GM23338 (cell line): ENCODE results near the gene LTBP4. TPM values are rescaled to one million over a fixed set of nuclear protein-coding genes. Genes with fewer than 3 reads are reported as not detected.

Experiments used
- ATAC-seq: fragments of 200-7000 bp; cut with Tn5 transposase; 3 replicates; pipeline ENCODE4 v1.9.1; 2020
- DNase-seq: peaks from one replicate; pipeline ENCODE4 v3.0.0-alpha.2; 2015; ENCODE audit warnings: low spot score
- H2AFZ ChIP-seq: fragments of 200-600 bp; sonication (generic); 2 replicates; pipeline ENCODE4 v1.8.0; 2016; ENCODE audit warnings: antibody characterized with exemption, mild to moderate bottlenecking, moderate library complexity
- H3F3A ChIP-seq: fragments of 200-600 bp; sonication (generic); replicated peaks from 2 replicates; pipeline ENCODE4 v1.8.0; 2017; ENCODE audit warnings: antibody characterized with exemption, mixed run types, low read depth
- H3K27ac ChIP-seq: fragments of 200-600 bp; sonication (generic); 2 replicates; pipeline ENCODE4 v1.6.1; 2016; ENCODE audit warnings: low read depth
- H3K27me3 ChIP-seq: fragments of 200-600 bp; sonication (generic); 2 replicates; pipeline ENCODE4 v1.8.0; 2016; ENCODE audit warnings: mild to moderate bottlenecking, mixed run types, moderate library complexity; ENCODE audit not compliant: insufficient read depth
- H3K36me3 ChIP-seq: fragments of 200-600 bp; sonication (generic); 2 replicates; pipeline ENCODE4 v1.8.0; 2016; ENCODE audit warnings: mild to moderate bottlenecking; ENCODE audit not compliant: insufficient read depth
- H3K4me1 ChIP-seq: fragments of 200-600 bp; sonication (generic); 2 replicates; pipeline ENCODE4 v1.8.0; 2016; ENCODE audit warnings: mild to moderate bottlenecking, moderate library complexity; ENCODE audit not compliant: insufficient read depth
- H3K4me2 ChIP-seq: fragments of 200-600 bp; sonication (generic); 2 replicates; pipeline ENCODE4 v1.7.1; 2017; ENCODE audit warnings: mixed run types
- H3K4me3 ChIP-seq: fragments of 200-600 bp; sonication (generic); 2 replicates; pipeline ENCODE4 v1.6.1; 2016; ENCODE audit warnings: mixed run types
- H3K79me2 ChIP-seq: fragments of 200-600 bp; sonication (generic); replicated peaks from 2 replicates; pipeline ENCODE4 v1.8.0; 2017; ENCODE audit warnings: mild to moderate bottlenecking; ENCODE audit not compliant: insufficient read depth
- H3K9me2 ChIP-seq: fragments of 200-600 bp; sonication (generic); 2 replicates; pipeline ENCODE4 v1.8.0; 2017; ENCODE audit not compliant: insufficient read depth
- H4K20me1 ChIP-seq: fragments of 200-600 bp; sonication (generic); replicated peaks from 2 replicates; pipeline ENCODE4 v1.8.0; 2017; ENCODE audit warnings: mild to moderate bottlenecking; ENCODE audit not compliant: insufficient read depth
- H3K27ac Mint-ChIP-seq: 2 replicates; pipeline ENCODE4 v1.8.0; 2020; ENCODE audit warnings: inconsistent platforms, mild to moderate bottlenecking, moderate library complexity, mixed read lengths
- H3K27me3 Mint-ChIP-seq: 3 replicates; pipeline ENCODE4 v1.8.0; 2022; ENCODE audit warnings: low read depth, mild to moderate bottlenecking, moderate library complexity, mixed read lengths, inconsistent platforms; ENCODE audit not compliant: insufficient read depth, poor library complexity
- H3K36me3 Mint-ChIP-seq: 3 replicates; pipeline ENCODE4 v1.8.0; 2021; ENCODE audit warnings: low read depth, mild to moderate bottlenecking, inconsistent platforms, moderate library complexity, mixed read lengths
- H3K4me1 Mint-ChIP-seq: 3 replicates; pipeline ENCODE4 v1.8.0; 2020; ENCODE audit warnings: mild to moderate bottlenecking, inconsistent platforms, mixed read lengths
- H3K4me3 Mint-ChIP-seq: 3 replicates; pipeline ENCODE4 v1.8.0; 2021; ENCODE audit warnings: moderate library complexity, mild to moderate bottlenecking, inconsistent platforms, mixed read lengths
- H3K9me3 Mint-ChIP-seq: 3 replicates; pipeline ENCODE4 v1.8.0; 2020; ENCODE audit warnings: moderate library complexity, mild to moderate bottlenecking, inconsistent platforms, mixed read lengths
- POLR2AphosphoS5 ChIP-seq: IDR thresholded peaks from 2 replicates; pipeline ENCODE4 v1.6.1; 2016; ENCODE audit warnings: antibody characterized with exemption, low read depth
- ZNF114 ChIP-seq: fragments of 250-450 bp; sonication (Bioruptor Pico); IDR thresholded peaks from 2 replicates; pipeline ENCODE4 v1.5.0; 2020; ENCODE audit warnings: mild to moderate bottlenecking, moderate library complexity
- ZNF331 ChIP-seq: fragments of 250-450 bp; sonication (Bioruptor Pico); IDR thresholded peaks from 2 replicates; pipeline ENCODE4 v1.5.0; 2020; ENCODE audit warnings: low read depth, mild to moderate bottlenecking, moderate library complexity
- polyA plus RNA-seq: library from polyadenylated mRNA; unstranded; fragments of >200 nt; fragmentation: Nextera tagmentation; extraction: Ambion mirVana; gene quantifications from 2 replicates; pipeline ENCODE4 v1.2.1, GENCODE V29; 2016
- total RNA-seq: library from RNA; depleted of rRNA; stranded (reverse); fragments of >200 nt; shearing (Covaris generic); gene quantifications from 2 replicates; pipeline ENCODE4 v1.2.3, GENCODE V29; 2014
- TF ChIP-seq, protein P1 (sequence below): IDR thresholded peaks from one replicate; pipeline ENCODE4 v1.6.1; 2018; ENCODE audit warnings: antibody characterized with exemption; ENCODE audit not compliant: unreplicated experiment
- TF ChIP-seq, protein P2 (sequence below): IDR thresholded peaks from 2 replicates; pipeline ENCODE4 v1.6.1; 2016; ENCODE audit warnings: antibody characterized with exemption
- TF ChIP-seq, protein P3 (sequence below), 2 experiments: fragments of 200-600 bp in 1 of 2; sonication (generic) in 1 of 2; conservative IDR thresholded peaks; 2 replicates each; pipeline versions ENCODE4 v1.5.1 to v1.6.1; 2016 to 2017; ENCODE audit warnings: antibody characterized with exemption in 2 of 2, low read depth in 2 of 2, mild to moderate bottlenecking in 2 of 2, moderate library complexity in 1 of 2

The LTBP4 gene
- total and polyA plus RNA-seq, 2 experiments from 2014 or later: 50.3 to 65.0 TPM

DNA sequence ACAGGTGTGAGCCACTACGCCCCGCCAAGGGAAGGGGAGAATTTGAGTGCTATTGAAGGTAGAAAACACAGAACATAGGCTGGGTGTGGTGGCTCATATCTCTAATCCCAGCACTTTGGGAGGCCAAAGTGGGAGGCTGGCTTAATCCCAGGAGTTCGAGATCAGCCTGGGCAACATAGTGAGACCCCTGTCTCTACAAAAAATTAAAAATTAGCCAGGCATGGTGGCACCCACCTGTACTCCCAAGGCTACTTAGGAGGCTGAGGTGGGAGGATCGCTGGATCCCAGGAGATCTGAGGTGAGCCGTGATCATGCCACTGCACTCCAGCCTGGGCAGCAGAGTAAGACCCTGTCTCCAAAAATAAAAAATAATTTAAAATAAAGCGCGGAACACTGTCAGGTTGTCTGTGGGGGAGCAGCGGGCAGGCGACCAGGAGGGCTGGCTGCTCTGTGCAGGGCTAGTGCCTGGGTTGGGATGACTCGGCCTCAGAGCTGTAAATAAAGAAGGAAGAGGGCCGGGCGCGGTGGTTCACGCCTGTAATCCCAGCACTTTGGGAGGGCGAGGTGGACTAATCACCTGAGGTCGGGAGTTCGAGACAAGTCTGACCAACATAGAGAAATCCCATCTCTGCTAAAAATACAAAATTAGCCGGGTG is 41.0 kb downstream of the LTBP4 start (continued):
- TF ChIP-seq, protein P1, sequence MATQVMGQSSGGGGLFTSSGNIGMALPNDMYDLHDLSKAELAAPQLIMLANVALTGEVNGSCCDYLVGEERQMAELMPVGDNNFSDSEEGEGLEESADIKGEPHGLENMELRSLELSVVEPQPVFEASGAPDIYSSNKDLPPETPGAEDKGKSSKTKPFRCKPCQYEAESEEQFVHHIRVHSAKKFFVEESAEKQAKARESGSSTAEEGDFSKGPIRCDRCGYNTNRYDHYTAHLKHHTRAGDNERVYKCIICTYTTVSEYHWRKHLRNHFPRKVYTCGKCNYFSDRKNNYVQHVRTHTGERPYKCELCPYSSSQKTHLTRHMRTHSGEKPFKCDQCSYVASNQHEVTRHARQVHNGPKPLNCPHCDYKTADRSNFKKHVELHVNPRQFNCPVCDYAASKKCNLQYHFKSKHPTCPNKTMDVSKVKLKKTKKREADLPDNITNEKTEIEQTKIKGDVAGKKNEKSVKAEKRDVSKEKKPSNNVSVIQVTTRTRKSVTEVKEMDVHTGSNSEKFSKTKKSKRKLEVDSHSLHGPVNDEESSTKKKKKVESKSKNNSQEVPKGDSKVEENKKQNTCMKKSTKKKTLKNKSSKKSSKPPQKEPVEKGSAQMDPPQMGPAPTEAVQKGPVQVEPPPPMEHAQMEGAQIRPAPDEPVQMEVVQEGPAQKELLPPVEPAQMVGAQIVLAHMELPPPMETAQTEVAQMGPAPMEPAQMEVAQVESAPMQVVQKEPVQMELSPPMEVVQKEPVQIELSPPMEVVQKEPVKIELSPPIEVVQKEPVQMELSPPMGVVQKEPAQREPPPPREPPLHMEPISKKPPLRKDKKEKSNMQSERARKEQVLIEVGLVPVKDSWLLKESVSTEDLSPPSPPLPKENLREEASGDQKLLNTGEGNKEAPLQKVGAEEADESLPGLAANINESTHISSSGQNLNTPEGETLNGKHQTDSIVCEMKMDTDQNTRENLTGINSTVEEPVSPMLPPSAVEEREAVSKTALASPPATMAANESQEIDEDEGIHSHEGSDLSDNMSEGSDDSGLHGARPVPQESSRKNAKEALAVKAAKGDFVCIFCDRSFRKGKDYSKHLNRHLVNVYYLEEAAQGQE: no peak
- TF ChIP-seq POLR2AphosphoS5 (no peak), ZNF114 (CRISPR knock-in tag) (no peak), ZNF331 (CRISPR knock-in tag) (no peak)

DNA sequence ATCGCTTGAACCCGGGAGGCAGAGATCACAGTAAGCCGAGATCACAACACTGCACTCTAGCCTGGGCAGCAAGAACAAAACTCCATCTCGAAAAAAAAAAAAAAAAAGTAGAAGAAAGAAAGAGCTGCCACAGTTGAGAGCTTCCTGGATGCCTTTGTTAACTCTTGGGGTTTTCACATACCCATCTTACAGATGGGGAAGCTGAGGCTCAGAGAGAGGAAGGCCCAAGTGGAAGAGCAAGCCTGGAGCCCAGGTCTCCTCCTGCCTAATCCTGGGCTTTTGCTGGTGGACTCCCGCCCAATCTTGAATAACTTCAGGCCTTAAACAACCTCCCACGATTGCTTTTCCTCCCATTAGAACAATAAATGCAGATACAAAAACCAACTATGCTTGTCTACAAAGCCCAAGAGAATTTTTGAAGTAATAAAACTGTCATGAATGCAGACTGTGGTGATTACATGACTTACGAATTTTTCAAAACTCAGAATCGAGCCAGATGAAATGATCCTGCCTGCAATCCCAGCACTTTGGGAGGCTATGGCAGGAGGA is 41.7 kb downstream of the LTBP4 start:
- Mint-ChIP-seq H3K4me1 (peaks cover 11% of the 10 kb centered on the region), H3K9me3 (no peaks in the 10 kb centered on the region; the same call in 1 of the 3 replicates), H3K36me3 (no peaks in the 10 kb centered on the region), H3K27ac (no peak overlapping the region), H3K4me3 (no peak overlapping the region), H3K27me3 (peaks cover 4% of the 10 kb centered on the region)
- Histone ChIP-seq H3K27ac (no peak overlapping the region), H3K36me3 (no peaks in the 10 kb centered on the region), H3K4me2 (no peak overlapping the region), H3K9me2 (no peaks in the 10 kb centered on the region), H3K79me2 (no peaks in the 10 kb centered on the region), H2AFZ (no peak overlapping the region), H3F3A (no peaks in the 10 kb centered on the region), H3K4me3 (no peak overlapping the region), H4K20me1 (no peaks in the 10 kb centered on the region), H3K4me1 (peaks cover 7% of the 10 kb centered on the region), H3K27me3 (no peaks in the 10 kb centered on the region)
- no peak for DNase-seq
- no peak for ATAC-seq
- no peak for TF ChIP-seq ZNF114 (CRISPR knock-in tag)
- TF ChIP-seq, protein P2, sequence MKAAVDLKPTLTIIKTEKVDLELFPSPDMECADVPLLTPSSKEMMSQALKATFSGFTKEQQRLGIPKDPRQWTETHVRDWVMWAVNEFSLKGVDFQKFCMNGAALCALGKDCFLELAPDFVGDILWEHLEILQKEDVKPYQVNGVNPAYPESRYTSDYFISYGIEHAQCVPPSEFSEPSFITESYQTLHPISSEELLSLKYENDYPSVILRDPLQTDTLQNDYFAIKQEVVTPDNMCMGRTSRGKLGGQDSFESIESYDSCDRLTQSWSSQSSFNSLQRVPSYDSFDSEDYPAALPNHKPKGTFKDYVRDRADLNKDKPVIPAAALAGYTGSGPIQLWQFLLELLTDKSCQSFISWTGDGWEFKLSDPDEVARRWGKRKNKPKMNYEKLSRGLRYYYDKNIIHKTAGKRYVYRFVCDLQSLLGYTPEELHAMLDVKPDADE: no peak
- TF ChIP-seq, protein P3, sequence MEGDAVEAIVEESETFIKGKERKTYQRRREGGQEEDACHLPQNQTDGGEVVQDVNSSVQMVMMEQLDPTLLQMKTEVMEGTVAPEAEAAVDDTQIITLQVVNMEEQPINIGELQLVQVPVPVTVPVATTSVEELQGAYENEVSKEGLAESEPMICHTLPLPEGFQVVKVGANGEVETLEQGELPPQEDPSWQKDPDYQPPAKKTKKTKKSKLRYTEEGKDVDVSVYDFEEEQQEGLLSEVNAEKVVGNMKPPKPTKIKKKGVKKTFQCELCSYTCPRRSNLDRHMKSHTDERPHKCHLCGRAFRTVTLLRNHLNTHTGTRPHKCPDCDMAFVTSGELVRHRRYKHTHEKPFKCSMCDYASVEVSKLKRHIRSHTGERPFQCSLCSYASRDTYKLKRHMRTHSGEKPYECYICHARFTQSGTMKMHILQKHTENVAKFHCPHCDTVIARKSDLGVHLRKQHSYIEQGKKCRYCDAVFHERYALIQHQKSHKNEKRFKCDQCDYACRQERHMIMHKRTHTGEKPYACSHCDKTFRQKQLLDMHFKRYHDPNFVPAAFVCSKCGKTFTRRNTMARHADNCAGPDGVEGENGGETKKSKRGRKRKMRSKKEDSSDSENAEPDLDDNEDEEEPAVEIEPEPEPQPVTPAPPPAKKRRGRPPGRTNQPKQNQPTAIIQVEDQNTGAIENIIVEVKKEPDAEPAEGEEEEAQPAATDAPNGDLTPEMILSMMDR (conservative IDR thresholded peaks at IDR 0.05; ENCODE audit: low read depth in 2 of 2): no peak
